Smooth muscle cell of bladder (primary cell): ENCODE measurements around the gene OR8G1. TPM values are rescaled to one million over a fixed set of nuclear protein-coding genes. Genes with fewer than 3 reads are reported as not detected.

Experiments used
- total RNA-seq: library from RNA; depleted of rRNA; stranded (reverse); fragments of >200 nt; gene quantifications from 2 replicates; pipeline ENCODE4 v1.2.3, GENCODE V29; 2014

The OR8G1 gene
- not detected in 2 replicates for total RNA-seq

GRCh38 chr11:124240621-124241397 is at the start of gene OR8G1:
Gene OR8G1 (plus strand): TSS chr11:124241095. CDS start chr11:124249676, 8,581 bp downstream.

GRCh38 chr11:124256076-124256475 is 15.2 kb downstream of the OR8G1 start, which contains the start of gene OR8G5:
Gene OR8G5 (plus strand): TSS chr11:124256376. CDS start chr11:124264932, 8,556 bp downstream.

Other genes with a start within 250 kb of the OR8G1 start
- gene OR10G6, start 245.9 kb upstream of the OR8G1 start, total RNA-seq, result not detected in 2 replicates
- gene OR10G4, start 228.1 kb upstream of the OR8G1 start, total RNA-seq, result not detected in 2 replicates
- not detected in 2 replicates for gene OR10G9, start 218.1 kb upstream of the OR8G1 start, total RNA-seq
- not detected in 2 replicates for gene OR10G8, start 214.3 kb upstream of the OR8G1 start, total RNA-seq
- not detected in 2 replicates for gene OR10G7, start 199.8 kb upstream of the OR8G1 start, total RNA-seq
- 7.6 and 12.7 TPM in 2 replicates for gene VWA5A, start 125.6 kb upstream of the OR8G1 start, total RNA-seq
- gene OR10D3, start 57.8 kb upstream of the OR8G1 start, total RNA-seq, result not detected in 2 replicates
- gene OR8G5, start 15.3 kb downstream of the OR8G1 start, total RNA-seq, result not detected in 2 replicates
- not detected in 2 replicates for gene OR8D1, start 72.9 kb downstream of the OR8G1 start, total RNA-seq
- gene OR8D2, start 79.1 kb downstream of the OR8G1 start, total RNA-seq, result not detected in 2 replicates
- gene OR8B2, start 143.4 kb downstream of the OR8G1 start, total RNA-seq, result not detected in 2 replicates
- gene OR8B3, start 157.9 kb downstream of the OR8G1 start, total RNA-seq, result not detected in 2 replicates
- not detected in 2 replicates for gene OR8B4, start 183.8 kb downstream of the OR8G1 start, total RNA-seq
- not detected in 2 replicates for gene OR8B8, start 204.6 kb downstream of the OR8G1 start, total RNA-seq